CD4-positive, alpha-beta memory T cell (primary cell): ENCODE results near the gene TAF4B. TPM values are rescaled to one million over a fixed set of nuclear protein-coding genes. Genes with fewer than 3 reads are reported as not detected.

Experiments used
- CTCF ChIA-PET: fragments of 350-600 bp; sonication (Branson Sonifier 250); formaldehyde crosslinking; loops from one replicate; lab custom pipeline; 2021; ENCODE audit warnings: inconsistent platforms; ENCODE audit not compliant: partially characterized antibody; lab: Charles Lee
- POLR2A ChIA-PET: fragments of 350-600 bp; sonication (Branson Sonifier 250); formaldehyde crosslinking; loops from one replicate; lab custom pipeline; 2021; ENCODE audit not compliant: partially characterized antibody; lab: Charles Lee
- DNase-seq, 5 donors: peaks; one replicate each; pipeline versions ENCODE4 v3.0.0 to v3.0.0-alpha.2; 2020 to 2022; ENCODE audit warnings: mixed read lengths in 1 of 5
- H3K27ac ChIP-seq: one replicate; pipeline ENCODE4 v1.7.0; 2013; ENCODE audit warnings: low read depth, low read length
- H3K27me3 ChIP-seq: 2 replicates; pipeline ENCODE4 v1.7.0; 2013; ENCODE audit warnings: mild to moderate bottlenecking, low read length, moderate library complexity; ENCODE audit not compliant: insufficient read depth
- H3K36me3 ChIP-seq: 2 replicates; pipeline ENCODE4 v1.7.0; 2013; ENCODE audit warnings: mild to moderate bottlenecking, low read length, moderate library complexity; ENCODE audit not compliant: insufficient read depth
- H3K4me1 ChIP-seq: 2 replicates; pipeline ENCODE4 v1.7.0; 2013; ENCODE audit warnings: mild to moderate bottlenecking, low read length, moderate library complexity; ENCODE audit not compliant: insufficient read depth
- H3K4me3 ChIP-seq, 2 donors: one replicate each; pipeline ENCODE4 v1.7.0; 2013; ENCODE audit warnings: low read length in 2 of 2, mild to moderate bottlenecking in 1 of 2
- H3K9me3 ChIP-seq, 2 donors: one replicate each; pipeline ENCODE4 v1.7.0; 2013; ENCODE audit warnings: low read length in 2 of 2, control low read depth in 1 of 2; ENCODE audit not compliant: control insufficient read depth in 1 of 2
- H3K27ac Mint-ChIP-seq, 7 donors: one replicate each; pipeline ENCODE4 v1.8.0; 2020 to 2021; ENCODE audit warnings: mixed read lengths in 7 of 7, mild to moderate bottlenecking in 6 of 7, inconsistent platforms in 3 of 7, moderate library complexity in 3 of 7
- H3K27me3 Mint-ChIP-seq, 2 donors: one replicate each; pipeline ENCODE4 v1.8.0; 2020 to 2021; ENCODE audit warnings: mixed read lengths in 2 of 2
- H3K36me3 Mint-ChIP-seq, 2 donors: one replicate each; pipeline ENCODE4 v1.8.0; 2020 to 2021; ENCODE audit warnings: mixed read lengths in 2 of 2, inconsistent platforms in 1 of 2, mild to moderate bottlenecking in 1 of 2
- H3K4me1 Mint-ChIP-seq, 4 donors: one replicate each; pipeline ENCODE4 v1.8.0; 2020 to 2021; ENCODE audit warnings: mixed read lengths in 4 of 4, mild to moderate bottlenecking in 1 of 4
- H3K4me3 Mint-ChIP-seq, 8 donors: one replicate each; pipeline ENCODE4 v1.8.0; 2020 to 2021; ENCODE audit warnings: mixed read lengths in 8 of 8, mild to moderate bottlenecking in 7 of 8, moderate library complexity in 6 of 8, inconsistent platforms in 3 of 8
- H3K9me3 Mint-ChIP-seq, 8 donors: one replicate each; pipeline ENCODE4 v1.8.0; 2020 to 2021; ENCODE audit warnings: mixed read lengths in 8 of 8, mild to moderate bottlenecking in 5 of 8, inconsistent platforms in 3 of 8, moderate library complexity in 1 of 8
- intact Hi-C: fragments of 100-400 bp; cut with micrococcal nuclease; formaldehyde crosslinking; loops from one replicate; pipeline ENCODE4 v1.15.1; 2023
- polyA plus RNA-seq, 2 donors: library from polyadenylated mRNA; unstranded; fragments of 300-500 nt; fragmentation: Illumina TruSeq; gene quantifications; one replicate each; pipeline ENCODE4 v1.2.3, GENCODE V29; 2021
- total RNA-seq, 2 experiments: library from RNA; stranded (reverse); gene quantifications; one replicate each; pipeline ENCODE4 v1.2.3, GENCODE V29; 2021

TAF4B gene
- total and polyA plus RNA-seq, 4 experiments from 2014 or later, result 4.9 to 8.1 (median 7.0) TPM

GRCh38 chr18:26215247-26215970 lies 10.8 kb upstream of the TAF4B start:
- ChIA-PET CTCF (interaction anchor here (0.8 to 1.4 kb wide), 3 partner anchors 12 to 126 kb away, joined by 3 to 5 read pairs (median 4); no protein-coding TSS in a partner anchor), POLR2A (interaction anchor here (0.6 to 4.0 kb wide), 3 partner anchors 11 to 156 kb away, joined by 3 to 37 read pairs (median 4); partner anchors contain the start of genes SS18 and TAF4B)
- peak; percentile 68 to 80 (median 75) for DNase-seq
- Histone ChIP-seq H3K36me3 (no peaks in the 10 kb centered on the region), H3K9me3 (no peaks in the 10 kb centered on the region), H3K27me3 (no peaks in the 10 kb centered on the region), H3K27ac (peak overlapping the region; percentile 51), H3K4me1 (peaks cover 24% of the 10 kb centered on the region), H3K4me3 (peak overlapping the region in 1 of 2 donors; percentile 30)
- Mint-ChIP-seq H3K36me3 (no peaks in the 10 kb centered on the region), H3K4me1 (peaks cover 19 to 21% (median 20%) of the 10 kb centered on the region in 4 donors), H3K9me3 (no peaks in the 10 kb centered on the region), H3K27ac (peak overlapping the region; percentile 52 to 90 (median 80)), H3K27me3 (no peaks in the 10 kb centered on the region), H3K4me3 (peak overlapping the region; percentile 67 to 83 (median 77))
- intact Hi-C loops, result loop anchor here (1.0 kb wide), 2 partner anchors 11 to 25 kb away; partner anchors contain the start of gene TAF4B

- H3K4me1 Mint-ChIP-seq, result peaks cover 17 to 36% (median 23%) of the 10 kb centered on the region in 4 donors
- no peak for DNase-seq
- H3K9me3 Mint-ChIP-seq, result no peaks in the 10 kb centered on the region
- ChIA-PET POLR2A (interaction anchor here (2.5 to 3.5 kb wide), 2 partner anchors 9 to 135 kb away, joined by 16 to 37 read pairs; partner anchors contain the start of gene SS18), CTCF (no interaction called here)
- H3K27me3 ChIP-seq, result no peaks in the 10 kb centered on the region
- no peaks in the 10 kb centered on the region for H3K27me3 Mint-ChIP-seq
- H3K27ac Mint-ChIP-seq, result peak overlapping the region; percentile 70 to 98 (median 98)
- peaks cover 28% of the 10 kb centered on the region for H3K4me1 ChIP-seq
- peak overlapping the region in 7 of 8 donors; percentile 91 to 97 (median 95) for H3K4me3 Mint-ChIP-seq
- H3K36me3 Mint-ChIP-seq, result peaks cover 0 to 9% of the 10 kb centered on the region in 2 donors
- intact Hi-C loops, result no loop called here
- no peaks in the 10 kb centered on the region for H3K9me3 ChIP-seq
- H3K4me3 ChIP-seq, result no peak overlapping the region
- no peaks in the 10 kb centered on the region for H3K36me3 ChIP-seq
- H3K27ac ChIP-seq, result no peak overlapping the region
Observed at GRCh38 chr18:26225022-26225693, 1.1 kb upstream of the TAF4B start.

- Mint-ChIP-seq H3K9me3 (no peaks in the 10 kb centered on the region), H3K4me3 (peak overlapping the region; percentile 91 to 97 (median 95)), H3K27me3 (no peaks in the 10 kb centered on the region), H3K27ac (peak overlapping the region; percentile 91 to 98 (median 98)), H3K36me3 (peaks cover 0 to 9% of the 10 kb centered on the region in 2 donors), H3K4me1 (peaks cover 19 to 42% (median 26%) of the 10 kb centered on the region in 4 donors)
- DNase-seq, result no peak
- CTCF ChIA-PET, result no interaction called here
- intact Hi-C loops, result loop anchor here (1.0 kb wide), 2 partner anchors 11 to 136 kb away; partner anchors contain the start of gene SS18
- peak overlapping the region; percentile 13 to 71 for H3K4me3 ChIP-seq
- H3K36me3 ChIP-seq, result no peaks in the 10 kb centered on the region
- H3K27me3 ChIP-seq, result no peaks in the 10 kb centered on the region
- peaks cover 28% of the 10 kb centered on the region for H3K4me1 ChIP-seq
- no peaks in the 10 kb centered on the region for H3K9me3 ChIP-seq
- POLR2A ChIA-PET, result interaction anchor here (1.0 to 3.5 kb wide), 6 partner anchors 10 to 136 kb away, joined by 3 to 37 read pairs (median 6); partner anchors contain the start of genes PSMA8 and SS18
- peak overlapping the region; percentile 80 for H3K27ac ChIP-seq
Observed at GRCh38 chr18:26225915-26226228, 373 bp upstream of the TAF4B start.

- peaks cover 19 to 42% (median 27%) of the 10 kb centered on the region in 4 donors for H3K4me1 Mint-ChIP-seq
- ChIA-PET CTCF (interaction anchor here (0.8 kb wide), 1 partner anchor 11 kb away, joined by 3 read pairs; no protein-coding TSS in a partner anchor), POLR2A (interaction anchor here (1.0 to 3.5 kb wide), 7 partner anchors 10 to 137 kb away, joined by 3 to 37 read pairs (median 4); partner anchors contain the start of genes PSMA8 and SS18)
- H3K27me3 Mint-ChIP-seq, result no peaks in the 10 kb centered on the region
- intact Hi-C loops, result no loop called here
- Histone ChIP-seq H3K36me3 (no peaks in the 10 kb centered on the region), H3K27ac (peak overlapping the region; percentile 80), H3K4me1 (peaks cover 28% of the 10 kb centered on the region), H3K4me3 (peak overlapping the region; percentile 13 to 71), H3K9me3 (no peaks in the 10 kb centered on the region), H3K27me3 (no peaks in the 10 kb centered on the region)
- H3K27ac Mint-ChIP-seq, result peak overlapping the region; percentile 91 to 98 (median 95)
- no peaks in the 10 kb centered on the region for H3K9me3 Mint-ChIP-seq
- peak overlapping the region; percentile 91 to 97 (median 95) for H3K4me3 Mint-ChIP-seq
- peaks cover 0 to 9% of the 10 kb centered on the region in 2 donors for H3K36me3 Mint-ChIP-seq
- no peak for DNase-seq
Observed at GRCh38 chr18:26227051-26227670, 916 bp downstream of the TAF4B start.

DNA sequence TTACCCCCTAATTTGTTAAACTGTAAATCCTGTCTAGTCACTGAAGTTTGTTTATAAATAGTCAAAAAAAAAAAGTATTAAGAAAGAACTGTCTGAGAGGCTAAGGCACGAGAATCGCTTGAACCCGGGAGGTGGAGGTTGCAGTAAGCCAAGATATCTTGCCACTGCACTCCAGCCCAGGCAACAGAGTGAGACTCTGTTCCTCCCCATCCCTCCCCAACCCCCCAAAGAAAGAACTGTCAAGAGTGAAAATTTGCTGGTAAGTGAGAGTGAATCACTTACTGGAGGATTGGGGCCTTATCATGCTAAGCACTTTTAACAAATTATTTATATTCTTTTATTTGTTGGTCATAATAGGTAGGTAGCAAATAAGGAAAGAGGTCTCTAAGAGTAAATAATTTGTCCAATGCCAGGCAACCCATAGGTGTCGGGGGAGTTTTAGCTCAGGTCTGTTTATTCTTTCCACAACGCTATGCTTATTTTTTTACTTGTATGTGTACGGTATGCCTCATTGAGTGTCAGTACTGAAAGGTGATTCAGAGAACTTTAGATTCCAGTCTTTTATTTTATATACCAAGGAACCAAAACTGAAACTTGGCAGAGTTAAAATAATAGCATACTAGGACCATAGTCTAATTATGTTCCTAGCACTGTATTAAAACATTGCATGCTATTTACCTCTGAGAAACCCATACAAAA lies 2.5 kb downstream of the TAF4B start:
- no peaks in the 10 kb centered on the region for H3K9me3 Mint-ChIP-seq
- no peaks in the 10 kb centered on the region for H3K27me3 Mint-ChIP-seq
- Histone ChIP-seq H3K4me3 (no peak overlapping the region), H3K4me1 (peaks cover 28% of the 10 kb centered on the region), H3K36me3 (no peaks in the 10 kb centered on the region), H3K27ac (no peak overlapping the region), H3K27me3 (no peaks in the 10 kb centered on the region), H3K9me3 (no peaks in the 10 kb centered on the region)
- peak overlapping the region in 1 of 7 donors; percentile 91 for H3K27ac Mint-ChIP-seq
- H3K36me3 Mint-ChIP-seq, result peaks cover 0 to 10% of the 10 kb centered on the region in 2 donors
- H3K4me1 Mint-ChIP-seq, result peaks cover 23 to 53% (median 33%) of the 10 kb centered on the region in 4 donors
- CTCF ChIA-PET, result no interaction called here
- POLR2A ChIA-PET, result no interaction called here
- intact Hi-C loops, result no loop called here
- DNase-seq, result no peak
- peak overlapping the region in 6 of 8 donors; percentile 13 to 97 (median 52) for H3K4me3 Mint-ChIP-seq

GRCh38 chr18:26230497-26230896 lies 4.3 kb downstream of the TAF4B start:
- peaks cover 0 to 10% of the 10 kb centered on the region in 2 donors for H3K36me3 Mint-ChIP-seq
- CTCF ChIA-PET, result no interaction called here
- Histone ChIP-seq H3K36me3 (no peaks in the 10 kb centered on the region), H3K27me3 (no peaks in the 10 kb centered on the region), H3K4me1 (peaks cover 25% of the 10 kb centered on the region), H3K4me3 (no peak overlapping the region), H3K27ac (no peak overlapping the region), H3K9me3 (no peaks in the 10 kb centered on the region)
- H3K9me3 Mint-ChIP-seq, result no peaks in the 10 kb centered on the region
- H3K4me1 Mint-ChIP-seq, result peaks cover 25 to 60% (median 34%) of the 10 kb centered on the region in 4 donors
- no peak overlapping the region for H3K4me3 Mint-ChIP-seq
- H3K27ac Mint-ChIP-seq, result no peak overlapping the region
- POLR2A ChIA-PET, result no interaction called here
- DNase-seq, result no peak
- no peaks in the 10 kb centered on the region for H3K27me3 Mint-ChIP-seq
- intact Hi-C loops, result no loop called here
